Hematopoietic multipotent progenitor cell treated with erythropoietin and hydrocortisone succinate and interleukin-3 and kit ligand, for 15 days (in vitro differentiated cells): Measurements from ENCODE around the gene CALY.
A peak's percentile ranks its signal among the peaks of the same experiment; 100 is the strongest.

ENCODE experiments used
- DNase-seq: peaks from one replicate; pipeline ENCODE4 v3.0.0-alpha.2; 2015; ENCODE audit warnings: low spot score

Gene CALY

DNA sequence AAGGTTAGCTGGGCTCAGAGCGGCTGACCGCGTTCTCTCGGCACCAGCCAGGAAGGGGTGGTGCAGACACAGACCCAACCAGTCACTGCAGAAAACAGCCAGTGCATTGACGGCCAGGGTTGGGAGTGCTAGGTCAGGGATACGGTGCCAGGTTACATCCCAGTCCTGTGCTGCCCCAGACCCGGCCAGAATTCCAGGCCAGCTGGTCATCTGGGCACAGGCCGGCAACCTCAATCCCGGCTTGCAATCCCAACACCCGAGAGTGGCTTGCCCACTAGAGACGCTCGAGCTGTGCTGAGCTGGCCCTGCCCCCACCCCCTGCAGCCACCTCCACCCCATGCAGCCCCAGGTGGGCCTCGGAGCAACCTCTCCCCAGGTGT lies 14.2 kb upstream of the CALY start:
- no peak for DNase-seq

DNA sequence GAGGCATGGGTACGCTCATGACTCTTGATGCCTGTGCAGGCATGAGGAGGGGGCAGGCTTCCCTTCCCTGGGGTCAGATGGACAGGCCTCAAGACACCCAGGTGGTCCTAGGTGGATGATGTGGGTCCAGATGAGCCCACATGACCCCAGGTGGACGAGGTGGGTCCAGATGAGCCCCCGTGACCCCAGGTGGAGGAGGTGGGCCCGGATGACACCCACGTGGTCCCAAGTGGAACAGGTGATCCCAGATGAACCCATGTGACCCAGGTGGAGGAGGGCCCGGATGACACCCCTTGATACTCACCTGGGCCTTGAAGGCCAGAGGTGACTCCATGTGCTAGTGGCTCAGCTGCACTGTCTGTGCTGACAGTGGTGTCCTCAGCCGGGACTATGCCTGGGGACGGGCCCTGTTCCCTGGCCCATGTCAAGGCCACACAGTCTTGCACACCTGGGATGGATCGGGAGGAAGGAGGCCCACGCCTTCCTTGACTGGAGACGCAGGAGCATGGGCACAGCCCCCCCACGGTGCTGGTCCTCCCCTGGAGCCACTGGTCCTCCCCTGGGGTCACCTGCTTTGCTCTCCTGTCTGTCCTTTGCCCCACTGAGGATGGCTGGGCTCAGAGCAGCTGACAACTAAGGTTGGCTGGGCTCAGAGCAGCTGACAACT lies 13.7 kb upstream of the CALY start:
- no peak for DNase-seq

DNA sequence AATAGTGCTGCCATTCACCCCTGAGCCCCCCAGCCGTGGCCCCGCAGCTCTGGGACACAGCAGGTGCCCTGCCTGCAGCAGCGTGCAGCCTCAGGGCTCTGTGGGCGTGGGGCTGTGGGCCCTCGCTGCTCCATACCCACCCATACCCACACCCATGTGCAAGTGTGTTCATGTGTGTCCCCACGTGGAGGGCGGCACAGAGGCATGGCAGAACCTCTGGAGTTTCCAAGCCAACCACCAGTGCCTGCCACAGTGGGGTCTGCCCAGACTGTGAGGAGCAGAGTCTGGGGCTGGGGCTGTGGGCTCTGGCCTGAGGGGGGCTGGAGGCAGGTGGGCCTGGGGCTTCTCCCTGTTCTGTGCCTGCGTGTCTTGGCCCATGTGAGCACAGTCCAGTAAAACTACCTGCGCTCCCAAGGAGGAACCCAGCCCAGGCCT lies 12.9 kb upstream of the CALY start:
- no peak for DNase-seq

DNA sequence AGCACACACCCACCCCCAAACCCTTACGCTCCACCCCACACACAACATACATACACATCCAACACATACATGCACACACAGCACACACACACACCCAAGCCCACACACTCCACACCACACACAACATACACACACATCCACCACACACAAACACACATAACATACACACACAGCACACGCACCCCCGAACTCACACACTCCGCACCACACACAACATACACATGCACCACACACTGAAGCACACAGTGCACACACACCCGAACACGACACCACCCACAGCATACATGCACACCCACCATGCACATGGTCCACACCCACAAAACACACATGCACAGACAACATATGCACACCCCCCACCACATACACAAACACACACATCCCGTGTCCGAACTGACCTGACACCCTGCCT lies 12.5 kb upstream of the CALY start:
- DNase-seq = no peak

DNA sequence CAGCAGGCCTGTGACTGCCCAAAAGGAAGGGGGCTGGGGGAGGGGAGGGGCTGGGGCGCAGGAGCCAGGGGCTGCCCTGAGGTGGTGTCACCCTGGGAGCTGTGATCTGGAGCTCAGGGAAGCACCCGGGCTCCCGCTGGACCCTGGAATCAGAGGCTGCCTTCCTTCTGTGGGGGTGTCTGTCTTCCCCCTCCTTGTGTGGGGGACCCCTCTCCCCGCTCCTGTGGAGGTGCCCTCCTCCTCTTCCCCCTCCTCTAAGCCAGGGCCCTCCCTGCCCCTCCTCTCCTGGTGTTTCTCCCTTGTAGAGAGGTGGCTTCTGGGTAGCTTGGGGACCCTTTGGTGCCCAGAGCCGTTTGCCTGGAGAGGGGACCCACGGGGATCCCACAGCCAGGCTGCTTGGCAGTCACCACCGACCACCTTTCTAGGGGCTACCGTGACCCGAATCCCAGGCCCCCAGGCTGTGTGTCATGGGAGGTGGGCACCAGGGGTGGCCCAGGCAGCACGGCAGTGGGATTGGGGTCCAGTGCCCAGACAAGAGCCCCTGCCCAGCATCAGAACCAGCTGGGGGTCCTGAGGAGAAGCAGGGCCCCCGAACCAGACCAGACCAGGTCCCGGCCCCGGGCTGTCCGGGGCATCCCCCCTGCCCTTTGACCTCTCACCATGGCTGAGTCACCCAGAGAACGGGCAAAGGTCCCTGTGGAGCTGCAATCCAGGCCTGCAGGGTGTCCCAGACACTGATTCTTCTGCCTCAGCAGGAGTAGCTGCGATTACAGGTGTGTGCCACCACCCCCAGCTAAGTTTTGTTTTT lies 11.2 kb upstream of the CALY start:
- DNase-seq = no peak

DNA sequence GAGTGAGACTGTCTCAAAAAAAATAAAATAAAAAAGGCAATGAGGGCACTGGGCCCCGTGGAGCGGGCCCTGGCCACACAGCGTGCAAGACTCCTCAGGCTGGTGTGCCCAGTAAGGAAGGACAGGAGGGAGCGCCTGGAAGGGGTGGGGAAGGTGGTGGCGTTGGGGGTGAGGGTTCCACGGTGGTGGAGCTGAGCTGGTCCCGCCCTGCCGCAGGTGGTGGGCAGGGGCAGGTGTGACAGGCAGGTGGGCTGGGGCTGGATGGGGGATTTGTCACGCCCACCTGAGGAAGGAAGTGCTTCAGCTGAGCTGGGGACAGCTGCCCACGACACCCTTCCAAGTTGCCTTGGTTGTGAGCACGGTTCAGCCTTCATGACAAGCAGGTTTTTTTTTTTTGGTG lies 9.7 kb upstream of the CALY start:
- DNase-seq = no peak

DNA sequence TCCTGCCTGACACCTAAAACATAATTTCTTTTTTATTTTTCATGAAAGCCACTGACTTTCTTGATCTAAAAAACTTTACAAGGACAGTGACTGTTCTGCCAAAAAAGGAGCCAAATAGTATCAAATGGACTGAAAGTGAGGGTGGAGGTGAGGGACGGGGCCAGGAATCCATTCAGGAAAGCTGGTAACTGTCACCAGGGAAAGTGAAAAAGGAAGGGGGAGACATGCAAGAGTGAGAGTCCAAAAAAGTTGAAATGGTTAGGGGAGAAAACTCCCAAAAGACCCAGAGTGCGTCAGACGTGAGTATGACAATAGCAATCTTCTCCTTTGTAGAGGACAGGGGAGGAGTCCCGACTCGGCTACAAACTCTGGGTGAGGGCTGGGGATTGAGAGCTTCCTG lies 7.5 kb upstream of the CALY start:
- no peak for DNase-seq

DNA sequence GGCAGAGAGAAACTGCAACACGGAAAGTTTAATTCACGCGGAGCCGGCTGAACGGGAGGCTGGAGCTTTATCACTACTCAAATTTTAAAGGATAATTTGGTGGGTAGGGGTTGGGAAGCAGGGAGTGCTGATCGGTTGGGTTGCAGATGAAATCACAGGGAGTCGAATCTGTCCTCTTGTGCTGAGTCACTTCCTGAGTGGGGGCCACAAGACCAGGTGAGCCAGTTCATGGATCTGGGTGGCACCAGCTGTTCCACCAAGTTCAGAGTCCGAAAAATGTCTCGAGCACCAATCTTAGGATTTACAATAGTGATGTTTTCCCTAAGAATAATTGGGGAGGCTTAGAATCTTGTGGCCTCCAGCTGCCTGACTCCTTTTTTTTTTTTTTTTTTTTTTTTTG lies 6.9 kb upstream of the CALY start:
- DNase-seq = no peak

DNA sequence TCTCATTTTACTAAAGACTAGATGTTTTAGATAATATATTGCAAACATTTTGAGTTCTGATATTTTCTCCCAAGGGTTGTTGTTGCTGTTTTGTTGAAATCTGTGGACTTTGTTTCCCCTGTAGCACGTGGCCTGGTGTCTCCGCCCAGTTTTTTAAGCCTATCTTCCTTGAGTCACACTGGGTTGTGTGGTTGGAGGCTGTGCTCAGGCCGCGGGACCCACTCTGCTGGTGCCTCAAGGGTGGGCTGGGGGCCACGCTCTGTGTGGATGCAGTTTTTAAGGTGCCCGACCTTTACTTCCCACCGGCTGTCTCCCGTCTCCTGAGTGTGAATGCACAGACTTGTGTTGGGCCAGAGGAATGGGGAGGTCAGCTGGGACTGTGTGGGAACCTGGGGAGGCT lies 6.2 kb upstream of the CALY start:
- DNase-seq = no peak

DNA sequence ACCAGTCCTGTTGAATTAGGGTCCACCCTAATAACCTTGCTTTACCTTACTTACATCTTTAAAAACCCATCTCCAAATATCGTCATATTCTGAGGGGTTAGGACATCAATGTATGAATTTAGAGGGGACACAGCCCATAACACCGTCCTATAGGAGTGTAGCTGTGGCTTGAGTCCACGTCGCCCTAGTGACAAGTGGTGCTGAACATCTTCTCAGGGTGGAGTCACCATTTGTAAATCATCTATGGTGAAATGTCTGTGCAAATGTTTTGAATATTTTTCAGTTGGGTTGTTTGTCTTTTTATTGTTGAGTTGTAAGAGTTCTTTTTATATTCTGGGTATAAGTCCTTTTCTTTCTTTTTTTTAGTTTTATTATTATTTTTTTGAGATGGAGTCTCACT lies 5.3 kb upstream of the CALY start:
- no peak for DNase-seq

DNA sequence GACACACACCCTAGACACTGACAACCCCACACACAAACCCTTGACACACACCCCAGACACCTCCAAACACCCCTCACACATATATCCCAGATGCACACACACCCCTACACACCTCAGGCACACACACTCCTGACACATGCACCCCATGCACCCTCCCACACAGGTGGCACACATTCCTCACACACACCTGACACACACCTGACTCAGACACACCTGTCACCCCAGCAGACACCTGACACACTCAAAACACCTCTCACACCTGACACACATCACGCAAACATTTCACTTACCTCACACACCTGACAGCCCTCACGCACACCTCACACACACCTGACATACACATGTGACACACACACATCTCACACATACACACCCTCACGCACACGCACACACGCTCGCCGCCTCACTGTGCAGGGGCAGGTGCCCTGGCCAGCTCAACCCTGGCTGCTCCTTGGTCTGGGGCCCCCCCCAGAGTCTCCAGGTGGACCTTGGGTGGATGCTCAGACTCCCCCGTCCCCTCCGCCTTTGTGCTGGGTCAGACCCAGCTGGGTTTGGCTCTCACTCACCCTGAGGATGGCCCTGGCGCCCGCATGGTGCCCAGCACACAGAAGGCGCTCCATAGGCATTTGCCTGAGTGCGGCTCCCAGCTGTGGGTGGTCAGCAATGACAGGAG lies 3.1 kb upstream of the CALY start:
- DNase-seq = no peak

DNA sequence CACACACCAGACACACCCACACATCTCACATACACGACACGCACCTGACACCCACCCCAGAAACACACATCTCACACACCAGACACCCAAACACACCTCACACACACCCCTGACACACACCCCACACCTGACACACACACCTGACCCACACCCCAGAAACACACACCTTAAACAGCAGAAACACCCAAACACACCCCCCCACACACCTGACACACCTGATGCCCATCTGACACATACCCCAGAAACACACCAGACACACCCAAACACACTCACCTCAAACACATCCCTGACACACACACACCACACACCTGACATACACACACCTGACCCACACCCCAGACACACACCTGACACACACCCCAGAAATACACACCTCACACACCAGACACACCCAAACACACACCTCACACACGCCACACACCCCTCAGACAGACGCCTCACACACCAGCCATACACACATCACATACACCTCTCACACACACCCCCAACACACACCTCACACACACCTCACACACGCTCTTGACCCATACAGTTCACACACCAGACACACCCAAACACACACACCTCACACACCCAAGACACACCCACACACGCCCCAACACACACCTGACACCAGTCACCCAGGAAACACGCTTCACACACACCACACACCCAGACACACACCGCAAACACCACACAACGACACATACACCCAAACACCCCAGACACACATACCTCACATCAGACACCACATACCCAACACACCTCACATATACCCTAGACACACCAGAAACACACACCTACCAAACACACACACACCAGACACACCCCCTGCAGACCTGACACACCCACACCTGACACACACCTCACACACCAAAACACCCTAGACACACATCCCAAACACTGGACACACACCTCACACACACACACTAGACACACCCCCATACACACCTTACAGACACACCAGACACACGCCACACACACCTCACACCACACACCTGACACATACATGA lies 1.7 kb upstream of the CALY start:
- DNase-seq = no peak

DNA sequence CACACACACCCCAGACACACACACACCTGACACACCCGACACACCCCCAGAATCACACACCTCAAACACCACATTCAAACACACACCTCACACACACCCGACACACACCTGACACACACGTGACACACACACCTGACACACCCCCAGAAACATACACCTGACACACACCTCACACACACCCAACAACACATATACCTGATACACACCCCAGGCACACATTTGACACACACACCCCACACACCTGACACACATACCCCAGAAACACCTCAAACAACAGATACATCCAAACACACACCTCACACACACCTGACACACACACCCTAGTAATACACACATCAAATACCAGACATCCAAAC lies 652 bp upstream of the CALY start:
- no peak for DNase-seq

DNA sequence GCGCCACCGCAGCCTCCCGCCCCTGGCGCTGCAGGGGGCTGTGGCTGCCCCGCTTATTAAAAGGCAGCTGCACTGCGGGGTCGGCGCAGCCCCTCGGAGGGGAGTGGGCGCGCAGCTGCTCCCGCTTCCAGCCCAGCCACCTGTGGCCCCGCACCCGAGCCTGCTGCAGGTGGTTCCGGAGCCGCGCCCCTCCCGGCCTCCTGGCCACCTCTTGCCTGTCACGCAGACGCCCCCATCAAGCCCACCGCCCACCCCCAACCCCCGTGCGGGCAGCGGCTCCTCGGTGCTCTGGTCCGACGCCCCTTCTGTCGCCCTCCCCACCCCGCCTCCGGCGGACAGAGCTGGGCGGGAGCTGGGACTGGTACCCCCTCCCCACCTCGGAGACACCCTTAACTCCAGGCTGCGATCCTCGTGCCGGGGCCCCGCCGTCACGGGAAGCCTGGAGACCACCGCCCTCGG lies 549 bp downstream of the CALY start:
- DNase-seq = no peak

DNA sequence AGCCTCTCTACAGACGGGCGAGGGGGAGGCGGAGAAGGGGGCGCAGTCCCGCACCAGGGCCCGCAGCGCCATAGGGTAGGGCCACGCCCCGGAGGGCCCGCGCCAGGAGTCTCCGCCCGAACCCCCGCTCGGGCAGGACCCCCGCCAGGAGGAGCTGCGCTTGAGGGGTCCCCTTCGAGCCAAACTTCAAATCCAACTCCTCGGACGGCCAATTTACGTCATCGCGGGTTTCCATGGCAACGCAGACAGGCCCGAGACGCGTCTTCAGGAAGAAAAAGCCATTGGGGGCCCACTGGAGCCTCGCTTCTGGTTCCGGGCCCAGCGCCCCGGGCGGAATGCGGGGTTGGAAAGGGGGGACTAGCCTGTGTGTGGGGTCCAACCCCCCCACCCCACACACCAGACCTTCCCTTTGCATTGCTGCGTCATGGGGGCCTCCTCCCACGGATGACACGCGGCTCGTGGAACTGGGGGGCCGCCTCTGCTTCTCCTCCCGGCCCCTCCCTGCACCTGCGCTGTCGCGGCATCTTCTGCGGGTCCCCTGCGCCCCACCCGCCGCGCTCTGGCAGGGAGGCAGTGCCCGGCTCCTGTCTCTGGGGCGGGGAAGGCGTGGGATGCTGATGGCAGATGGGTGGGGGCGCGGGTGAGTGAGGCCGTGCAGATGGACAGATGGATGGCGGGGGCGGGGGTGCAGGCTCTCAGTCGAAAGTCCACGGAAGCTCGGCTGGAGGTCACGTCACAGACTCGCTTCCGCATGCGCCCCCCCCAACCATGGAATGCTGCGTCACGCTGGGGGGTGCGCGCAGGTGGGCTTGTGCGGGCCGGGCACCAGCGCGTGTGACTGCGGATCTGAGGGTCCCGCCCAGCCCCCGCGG lies 1.2 kb downstream of the CALY start:
- no peak for DNase-seq

DNA sequence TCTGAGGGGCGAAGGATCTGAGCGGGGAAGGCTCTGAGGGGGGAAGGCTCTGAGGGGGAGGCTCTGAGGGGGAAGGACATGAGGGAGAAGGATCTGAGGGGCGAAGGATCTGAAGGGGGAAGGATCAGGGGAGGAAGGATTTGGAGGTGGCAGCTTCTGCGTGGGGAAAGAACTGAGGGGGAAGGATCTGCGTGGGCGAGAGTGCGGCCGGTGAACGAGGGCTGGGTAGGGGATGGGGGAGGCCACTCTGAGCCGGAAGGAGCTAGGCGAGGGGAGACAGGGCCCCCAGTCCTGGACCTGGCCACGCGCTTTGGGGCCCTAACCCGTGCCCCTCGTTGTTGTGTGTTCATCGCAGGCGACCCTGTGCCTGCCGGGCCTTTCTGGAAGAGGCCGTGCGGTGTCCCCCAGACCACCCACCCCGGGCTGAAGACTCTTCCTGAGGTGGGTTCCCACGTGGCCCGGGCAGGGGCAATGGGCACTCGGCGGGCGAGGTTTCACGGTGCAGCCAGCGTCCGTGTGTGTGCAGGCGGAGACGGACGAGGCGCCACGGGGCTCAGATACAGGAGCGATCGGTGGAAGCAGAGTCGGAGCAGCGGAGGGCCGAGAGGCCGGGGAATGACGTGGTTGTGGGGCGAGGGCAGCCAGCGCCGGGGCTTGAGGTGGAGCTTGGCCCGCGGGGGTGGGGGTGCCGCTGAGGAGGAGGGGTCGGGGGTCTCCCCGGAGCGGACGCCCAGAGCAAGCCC lies 2.0 kb downstream of the CALY start:
- no peak for DNase-seq

DNA sequence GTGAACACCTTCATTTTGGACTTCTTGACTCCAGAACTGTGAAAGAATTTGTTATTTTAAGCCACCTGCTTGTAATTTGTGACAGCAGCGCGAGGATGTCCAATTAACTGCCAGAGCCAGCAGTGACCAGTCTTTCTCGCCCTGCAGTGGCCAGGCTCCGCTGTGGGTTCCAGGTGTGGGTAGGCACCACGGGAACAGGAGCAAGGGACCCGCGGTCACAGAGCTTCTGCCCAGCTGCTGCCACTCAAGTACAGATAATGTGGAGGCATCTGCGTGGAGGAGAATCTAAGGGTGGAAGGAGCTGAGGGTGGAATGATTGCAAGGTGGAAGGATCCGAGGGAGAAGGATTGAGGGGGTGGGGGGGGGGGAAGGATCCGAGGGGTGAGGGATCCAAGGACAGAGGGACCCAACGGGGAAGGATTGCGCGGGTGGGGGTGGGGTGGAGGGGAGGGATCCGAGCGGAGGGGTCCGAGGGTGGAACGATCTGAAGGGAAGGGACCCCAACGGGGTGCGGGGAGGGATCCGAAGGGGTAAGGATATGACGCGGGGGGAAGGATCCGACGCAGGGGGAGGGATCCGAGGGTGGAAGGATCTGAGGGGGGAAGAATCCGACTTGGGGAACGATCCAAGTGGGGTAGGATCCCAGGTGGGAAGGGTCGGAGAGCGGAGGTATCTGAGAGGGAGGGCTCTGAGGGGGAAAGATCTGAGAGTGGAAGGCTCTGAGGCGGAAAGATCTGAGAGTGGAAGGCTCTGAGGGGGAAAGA lies 3.6 kb downstream of the CALY start:
- no peak for DNase-seq

DNA sequence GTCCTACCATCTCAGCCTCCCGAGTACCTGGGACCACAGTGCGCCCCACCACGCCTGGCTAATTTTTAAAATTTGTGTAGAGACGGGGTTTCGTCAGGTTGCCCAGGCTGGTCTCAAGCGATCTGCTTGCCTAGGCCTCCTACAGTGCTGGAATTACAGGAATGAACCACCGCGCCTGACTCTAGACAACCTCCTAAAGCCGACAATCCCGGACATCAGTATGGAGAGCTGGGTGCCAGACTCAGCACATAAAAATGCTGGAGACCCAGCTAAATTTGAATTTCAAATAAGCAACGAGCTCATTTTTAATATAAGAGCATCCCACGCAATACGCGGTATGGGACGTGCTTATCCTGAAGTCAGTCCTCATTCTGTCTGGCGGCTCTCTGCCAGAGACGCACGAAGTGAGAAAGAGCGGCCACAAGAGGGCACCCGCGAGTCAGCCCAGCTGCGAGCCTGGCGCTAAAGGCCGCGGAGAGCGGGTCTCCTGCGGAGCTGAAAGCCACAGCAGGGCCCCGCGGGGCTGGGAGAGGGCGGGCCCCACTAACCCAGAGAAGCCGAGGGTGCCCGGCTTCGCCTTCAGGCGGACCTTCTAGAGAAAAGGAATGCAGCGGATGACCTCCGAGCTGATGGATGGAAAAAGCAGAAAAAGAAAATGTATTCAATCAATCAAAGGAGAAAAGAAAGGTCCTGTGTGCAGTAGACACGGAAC lies 7.0 kb downstream of the CALY start:
- DNase-seq = peak; percentile 80
